ENCODE results near the gene E2F8. TPM values are rescaled to one million over a fixed set of nuclear protein-coding genes. Genes with fewer than 3 reads are reported as not detected.

E2F8 gene
- total and polyA plus RNA-seq, 9 of the 15 experiments (the other 6 are each of a cell fraction or from before 2014, with no cell fraction given) = 6.9 to 23.6 (median 12.1) TPM

DNA sequence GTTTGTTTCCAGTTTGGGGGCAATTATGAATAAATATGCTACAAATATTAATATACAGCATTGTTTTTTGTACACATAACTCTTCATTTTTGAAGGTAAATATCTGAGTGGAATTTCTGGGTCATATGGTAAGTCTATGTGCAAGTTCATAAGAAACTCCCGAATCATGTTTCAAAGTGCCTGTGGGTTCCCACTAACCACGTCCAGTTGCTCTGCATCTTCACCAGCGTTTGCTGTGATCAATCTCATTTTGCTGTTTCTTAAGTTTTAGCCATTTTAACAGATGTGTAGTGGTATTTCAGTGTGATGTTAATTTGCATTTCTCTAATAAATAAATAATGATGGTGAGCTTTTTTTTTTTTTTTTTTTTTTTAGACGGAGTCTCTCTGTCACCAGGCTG lies 24.7 kb downstream of the E2F8 start (continued):
- TF ChIP-seq CBX3 (IDR thresholded peaks at IDR 0.05; ENCODE audit: borderline replicate concordance in 1 of 2, low read length in 2 of 2) = no peak
- no peak for TF ChIP-seq ZNF449 (CRISPR knock-in tag; IDR thresholded peaks at IDR 0.05)

- Histone ChIP-seq H3K27me3 (ENCODE audit: control insufficient read depth in 2 of 2, insufficient read depth in 2 of 2, low read length in 2 of 2) (peaks cover 26 to 34% of the 10 kb centered on the region in 2 experiments; a peak in 4 of 5 replicates), H3K27ac (ENCODE audit: extremely low read depth, low read depth, low read length) (no peak overlapping the region), H3K9me3 (replicated peaks; ENCODE audit: control insufficient read depth, insufficient read depth, low read depth, low read length) (no peaks in the 10 kb centered on the region), H3K9me1 (ENCODE audit: control insufficient read depth, insufficient read depth, low read length) (no peaks in the 10 kb centered on the region), H3K4me3 (no peak overlapping the region), H3K4me2 (ENCODE audit: insufficient read depth, low read length) (no peak overlapping the region), H3K79me2 (ENCODE audit: control insufficient read depth, insufficient read depth, low read length) (no peaks in the 10 kb centered on the region), H2AFZ (ENCODE audit: low read depth, low read length) (no peak overlapping the region), H3K9ac (ENCODE audit: insufficient read depth in 1 of 2, low read depth in 2 of 2, low read length in 2 of 2) (no peak overlapping the region), H3K4me1 (replicated peaks in 1 of 2; ENCODE audit: control insufficient read depth in 2 of 2, insufficient read depth in 2 of 2, low read length in 2 of 2) (no peaks in the 10 kb centered on the region), H4K20me1 (replicated peaks; ENCODE audit: control insufficient read depth, insufficient read depth, low read length) (no peaks in the 10 kb centered on the region), H3K36me3 (ENCODE audit: control insufficient read depth, insufficient read depth, low read length) (no peaks in the 10 kb centered on the region)
- TF ChIP-seq RBM34 (IDR thresholded peaks at IDR 0.05; ENCODE audit: borderline replicate concordance, insufficient read depth, low read length) (no peak), ZBTB5 (IDR thresholded peaks at IDR 0.05) (no peak), HMG20A (CRISPR knock-in tag; conservative IDR thresholded peaks at IDR 0.05) (no peak), ZNF707 (CRISPR knock-in tag; conservative IDR thresholded peaks at IDR 0.05) (no peak), CCAR2 (IDR thresholded peaks at IDR 0.05; ENCODE audit: low read depth, low read length) (no peak), YBX1 (IDR thresholded peaks at IDR 0.05) (no peak), ZNF121 (CRISPR knock-in tag; conservative IDR thresholded peaks at IDR 0.05) (no peak), MTA3 (IDR thresholded peaks at IDR 0.05; ENCODE audit: borderline replicate concordance) (no peak), ZZZ3 (IDR thresholded peaks at IDR 0.05) (no peak)
- TF ChIP-seq, protein P1, sequence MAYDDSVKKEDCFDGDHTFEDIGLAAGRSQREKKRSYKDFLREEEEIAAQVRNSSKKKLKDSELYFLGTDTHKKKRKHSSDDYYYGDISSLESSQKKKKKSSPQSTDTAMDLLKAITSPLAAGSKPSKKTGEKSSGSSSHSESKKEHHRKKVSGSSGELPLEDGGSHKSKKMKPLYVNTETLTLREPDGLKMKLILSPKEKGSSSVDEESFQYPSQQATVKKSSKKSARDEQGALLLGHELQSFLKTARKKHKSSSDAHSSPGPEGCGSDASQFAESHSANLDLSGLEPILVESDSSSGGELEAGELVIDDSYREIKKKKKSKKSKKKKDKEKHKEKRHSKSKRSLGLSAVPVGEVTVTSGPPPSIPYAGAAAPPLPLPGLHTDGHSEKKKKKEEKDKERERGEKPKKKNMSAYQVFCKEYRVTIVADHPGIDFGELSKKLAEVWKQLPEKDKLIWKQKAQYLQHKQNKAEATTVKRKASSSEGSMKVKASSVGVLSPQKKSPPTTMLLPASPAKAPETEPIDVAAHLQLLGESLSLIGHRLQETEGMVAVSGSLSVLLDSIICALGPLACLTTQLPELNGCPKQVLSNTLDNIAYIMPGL (CRISPR knock-in tag; IDR thresholded peaks at IDR 0.05) = no peak
- in situ Hi-C loops (cut with MboI) (no loop called here), intact Hi-C loops (cut with micrococcal nuclease) (loop anchor here (10.0 kb wide), 1 partner anchor 135 kb away; no protein-coding TSS in a partner anchor)
- FAIRE-seq (no peak), DNase-seq (ENCODE audit: extremely low read depth in 1 of 4, low spot score in 3 of 4) (no peak), ATAC-seq (no peak)
- CTCF ChIA-PET (ENCODE audit: low intra/inter-chr PET ratio) = no interaction called here
- no TSS peak for BruUV-seq (replicated peaks)
- 0% methylated on average over 3 of the region's 4 CpGs for WGBS (ENCODE audit: insufficient coverage, low coverage, missing lambda C conversion rate)
- POLR2A ChIA-PET = interaction anchor here (0.7 to 1.1 kb wide), 2 partner anchors 9 to 20 kb away, joined by 3 read pairs; no protein-coding TSS in a partner anchor
Observed at GRCh38 chr11:19209617-19210370, 31.0 kb downstream of the E2F8 start.

Measured in K562 (cell line).